ENCODE measurements around the gene CTNNA3. TPM values are rescaled to one million over a fixed set of nuclear protein-coding genes. Genes with fewer than 3 reads are reported as not detected.
A peak's percentile ranks its signal among the peaks of the same experiment; 100 is the strongest.

Gene CTNNA3
- total and polyA plus RNA-seq, 2 of the 4 experiments (the other 2 are of a cell fraction), result 0.19 to 0.90 TPM

DNA sequence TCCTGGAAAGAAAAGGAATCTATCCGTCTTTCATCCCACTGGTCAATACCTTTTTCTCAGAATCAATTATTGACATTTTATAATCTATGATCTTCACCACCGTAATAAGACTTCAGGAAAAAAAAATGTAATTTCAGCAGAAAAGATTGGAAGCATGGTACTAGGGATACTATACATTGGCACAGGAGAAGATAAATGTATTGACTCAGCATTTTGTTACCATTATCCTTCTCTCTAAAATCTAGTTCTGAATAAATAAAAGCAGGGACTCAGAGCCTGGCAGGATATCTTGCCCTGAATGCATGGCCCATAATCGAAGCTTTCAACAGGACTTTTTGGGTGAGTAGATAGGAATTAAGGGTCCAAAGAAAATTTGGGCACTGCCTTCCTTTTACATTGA lies 649.5 kb downstream of the CTNNA3 start:
- Histone ChIP-seq H3K4me1 (ENCODE audit: control insufficient read depth, insufficient read depth, low read length) (no peaks in the 10 kb centered on the region), H3K9me3 (ENCODE audit: control insufficient read depth, insufficient read depth, low read length) (no peaks in the 10 kb centered on the region), H3K56ac (ENCODE audit: extremely low read depth, insufficient read depth, low read length) (no peak overlapping the region), H3K36me3 (ENCODE audit: control insufficient read depth, insufficient read depth, low read length) (no peaks in the 10 kb centered on the region), H3K18ac (ENCODE audit: low read depth, low read length) (no peak overlapping the region), H2BK5ac (ENCODE audit: low read depth, low read length, poor library complexity, severe bottlenecking) (no peak overlapping the region), H4K5ac (ENCODE audit: low read depth, low read length) (no peak overlapping the region), H2BK120ac (ENCODE audit: low read depth, low read length) (no peak overlapping the region), H2BK15ac (ENCODE audit: low read depth, low read length) (no peak overlapping the region), H2AK5ac (ENCODE audit: low read depth, low read length) (no peak overlapping the region), H3K4me3 (ENCODE audit: insufficient read depth, low read depth, low read length) (no peak overlapping the region), H2AK9ac (replicated peaks; ENCODE audit: low read depth, low read length, poor library complexity) (no peak overlapping the region), H4K91ac (ENCODE audit: insufficient read depth, low read depth, low read length) (no peak overlapping the region), H3K27ac (ENCODE audit: insufficient read depth, low read length) (no peak overlapping the region), H2AFZ (replicated peaks; ENCODE audit: low read length, poor library complexity) (no peak overlapping the region), H3K27me3 (ENCODE audit: control insufficient read depth, insufficient read depth, low read length) (no peaks in the 10 kb centered on the region), H4K20me1 (ENCODE audit: insufficient read depth, low read length) (no peaks in the 10 kb centered on the region), H3K9ac (ENCODE audit: low read depth, low read length) (no peak overlapping the region), H3K4me2 (ENCODE audit: low read depth, low read length) (no peak overlapping the region), H3K79me1 (ENCODE audit: low read depth in 1 of 2, low read length in 2 of 2) (no peaks in the 10 kb centered on the region), H4K8ac (ENCODE audit: low read depth in 2 of 2, low read length in 2 of 2) (no peak overlapping the region), H3K14ac (replicated peaks; ENCODE audit: low read depth, low read length) (no peak overlapping the region), H3K9me1 (ENCODE audit: insufficient read depth, low read length) (no peaks in the 10 kb centered on the region), H2BK20ac (ENCODE audit: low read depth, low read length) (no peak overlapping the region), H3K4ac (ENCODE audit: low read depth, low read length) (no peak overlapping the region), H3K23ac (ENCODE audit: low read depth, low read length) (no peak overlapping the region)
- ATAC-seq (ENCODE audit: low read depth) (no peak), DNase-seq (no peak)
- CTCF ChIA-PET, result no interaction called here
- POLR2A ChIA-PET (ENCODE audit: unreplicated experiment), result no interaction called here
- TF ChIP-seq MAFK (IDR thresholded peaks at IDR 0.05; ENCODE audit: low read depth, low read length) (peak; percentile 79), SMC3 (IDR thresholded peaks at IDR 0.05; ENCODE audit: low read depth, low read length) (no peak)
- dilution Hi-C loops (cut with HindIII; ENCODE audit: low sequenced_read_pairs, unreplicated experiment), result no loop called here
- intact Hi-C loops (cut with micrococcal nuclease), result no loop called here
- in situ Hi-C loops (cut with MboI; ENCODE audit: low sequenced_read_pairs), result no loop called here
- no CpG with 5 or more reads among the region's 3 CpGs for WGBS, 2 experiments (ENCODE audit: extremely low coverage in 2 of 2, insufficient read length in 1 of 2)
- no TSS peak for BruUV-seq (replicated peaks)
